Measurements from ENCODE around the gene JPT1.

Gene JPT1

GRCh38 chr17:75103601-75104554, 50.4 kb downstream of the JPT1 start:
- DNase-seq (ENCODE audit: low read depth) = no peak

GRCh38 chr17:75102385-75102821, 51.9 kb downstream of the JPT1 start:
- DNase-seq (ENCODE audit: low read depth) = no peak

DNA sequence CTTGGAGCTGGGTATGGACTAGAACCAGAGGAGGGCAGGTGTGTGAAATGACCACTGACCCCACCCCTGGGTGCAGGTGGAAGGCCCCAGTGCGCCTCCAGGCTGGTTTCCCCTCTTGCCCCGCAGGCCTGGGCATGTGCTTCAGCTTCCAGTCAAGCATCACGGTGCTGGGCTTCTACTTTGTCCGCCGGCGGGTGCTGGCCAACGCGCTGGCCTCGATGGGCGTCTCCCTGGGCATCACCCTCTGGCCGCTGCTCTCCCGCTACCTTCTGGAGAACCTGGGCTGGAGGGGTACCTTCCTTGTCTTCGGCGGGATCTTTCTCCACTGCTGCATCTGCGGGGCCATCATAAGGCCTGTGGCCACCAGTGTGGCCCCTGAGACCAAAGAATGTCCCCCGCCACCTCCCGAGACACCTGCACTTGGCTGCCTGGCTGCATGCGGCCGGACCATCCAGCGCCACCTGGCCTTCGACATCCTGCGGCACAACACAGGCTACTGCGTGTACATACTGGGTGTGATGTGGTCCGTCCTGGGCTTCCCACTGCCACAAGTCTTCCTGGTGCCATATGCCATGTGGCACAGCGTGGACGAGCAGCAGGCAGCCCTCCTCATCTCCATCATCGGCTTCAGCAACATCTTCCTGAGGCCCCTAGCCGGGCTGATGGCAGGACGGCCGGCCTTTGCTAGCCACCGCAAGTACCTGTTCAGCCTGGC, 54.3 kb downstream of the JPT1 start:
- DNase-seq (ENCODE audit: low read depth) = no peak

GRCh38 chr17:75098861-75099260, 55.5 kb downstream of the JPT1 start:
- DNase-seq (ENCODE audit: low read depth) = no peak

GRCh38 chr17:75097865-75098264, 56.4 kb downstream of the JPT1 start:
- no peak for DNase-seq (ENCODE audit: low read depth)

DNA sequence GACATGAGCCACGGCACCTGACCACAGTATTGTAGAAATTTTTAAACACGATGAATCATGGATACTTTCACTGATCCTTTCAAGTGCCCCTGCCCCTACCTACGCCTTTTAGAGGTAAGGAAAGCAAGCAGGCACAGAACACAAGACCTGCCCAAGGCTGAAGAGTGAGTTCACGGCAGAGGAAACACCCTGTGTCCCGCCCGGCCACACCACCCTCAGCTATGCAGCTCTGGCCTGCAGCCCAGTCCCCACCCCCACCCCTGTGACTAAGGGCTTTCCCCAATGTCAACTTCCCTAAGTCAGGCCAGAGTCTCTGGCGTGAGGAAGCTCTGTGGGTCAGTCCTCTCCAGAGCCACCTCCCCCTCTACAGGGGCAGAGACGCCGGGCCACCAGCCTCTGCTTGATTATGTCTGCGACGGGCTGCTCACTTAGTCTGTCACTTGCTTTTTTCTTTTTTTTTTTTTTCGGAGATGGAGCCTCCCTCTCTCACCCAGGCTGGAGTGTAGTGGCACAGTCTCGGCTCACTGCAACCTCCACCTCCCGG, 58.2 kb downstream of the JPT1 start:
- DNase-seq (ENCODE audit: low read depth) = no peak

DNA sequence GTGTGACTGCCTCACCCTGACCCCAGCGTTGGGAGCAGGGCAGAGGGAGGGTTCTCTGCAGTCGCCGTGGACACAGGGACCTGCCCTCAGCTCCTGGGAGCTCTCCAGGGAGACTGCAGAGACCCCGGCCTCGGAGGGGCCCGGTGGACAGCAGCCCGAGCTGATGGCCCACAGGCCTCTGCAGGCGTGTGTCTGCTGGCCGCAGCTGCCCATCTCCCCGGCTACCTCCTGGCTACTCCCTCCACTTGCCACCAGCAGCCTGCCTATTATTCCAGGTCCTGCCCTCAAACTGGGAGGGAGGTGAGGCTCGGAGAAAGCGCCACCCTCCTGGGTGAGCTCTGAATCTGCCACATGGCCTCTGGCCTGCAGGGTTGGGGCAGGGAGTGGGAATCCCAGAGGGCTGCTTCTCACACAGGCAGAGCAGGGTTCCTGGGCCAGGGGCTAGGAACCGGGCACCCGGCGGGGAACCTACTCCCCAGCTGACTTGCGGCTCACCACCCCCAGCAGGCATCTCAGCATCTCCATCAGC, 59.4 kb downstream of the JPT1 start:
- DNase-seq (ENCODE audit: low read depth) = no peak

GRCh38 chr17:75093548-75094158, 60.7 kb downstream of the JPT1 start:
- DNase-seq (ENCODE audit: low read depth) = no peak

DNA sequence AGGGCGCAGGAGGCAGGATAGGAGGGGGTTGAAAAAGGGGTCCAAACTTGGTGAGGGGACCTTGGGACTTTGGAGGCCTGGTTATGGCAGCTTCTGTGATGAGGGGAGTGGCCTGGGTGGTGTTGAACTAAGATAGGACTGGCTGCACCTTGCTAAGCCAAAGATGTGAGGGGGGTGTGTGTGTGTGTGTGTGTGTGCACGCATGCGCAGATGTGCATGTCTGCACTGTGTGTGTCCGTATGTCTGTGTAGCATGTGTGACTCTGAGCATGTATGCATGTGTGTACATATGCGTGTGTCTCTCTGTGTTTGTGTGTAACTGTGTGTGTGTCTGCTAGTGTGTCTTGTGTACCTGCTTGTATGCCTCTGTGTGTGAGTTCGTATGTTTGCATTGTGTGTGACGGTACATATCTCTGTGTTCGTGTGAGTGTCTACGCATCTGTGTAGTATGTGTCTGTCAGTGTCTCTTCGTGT, 62.4 kb downstream of the JPT1 start:
- no peak for DNase-seq (ENCODE audit: low read depth)

DNA sequence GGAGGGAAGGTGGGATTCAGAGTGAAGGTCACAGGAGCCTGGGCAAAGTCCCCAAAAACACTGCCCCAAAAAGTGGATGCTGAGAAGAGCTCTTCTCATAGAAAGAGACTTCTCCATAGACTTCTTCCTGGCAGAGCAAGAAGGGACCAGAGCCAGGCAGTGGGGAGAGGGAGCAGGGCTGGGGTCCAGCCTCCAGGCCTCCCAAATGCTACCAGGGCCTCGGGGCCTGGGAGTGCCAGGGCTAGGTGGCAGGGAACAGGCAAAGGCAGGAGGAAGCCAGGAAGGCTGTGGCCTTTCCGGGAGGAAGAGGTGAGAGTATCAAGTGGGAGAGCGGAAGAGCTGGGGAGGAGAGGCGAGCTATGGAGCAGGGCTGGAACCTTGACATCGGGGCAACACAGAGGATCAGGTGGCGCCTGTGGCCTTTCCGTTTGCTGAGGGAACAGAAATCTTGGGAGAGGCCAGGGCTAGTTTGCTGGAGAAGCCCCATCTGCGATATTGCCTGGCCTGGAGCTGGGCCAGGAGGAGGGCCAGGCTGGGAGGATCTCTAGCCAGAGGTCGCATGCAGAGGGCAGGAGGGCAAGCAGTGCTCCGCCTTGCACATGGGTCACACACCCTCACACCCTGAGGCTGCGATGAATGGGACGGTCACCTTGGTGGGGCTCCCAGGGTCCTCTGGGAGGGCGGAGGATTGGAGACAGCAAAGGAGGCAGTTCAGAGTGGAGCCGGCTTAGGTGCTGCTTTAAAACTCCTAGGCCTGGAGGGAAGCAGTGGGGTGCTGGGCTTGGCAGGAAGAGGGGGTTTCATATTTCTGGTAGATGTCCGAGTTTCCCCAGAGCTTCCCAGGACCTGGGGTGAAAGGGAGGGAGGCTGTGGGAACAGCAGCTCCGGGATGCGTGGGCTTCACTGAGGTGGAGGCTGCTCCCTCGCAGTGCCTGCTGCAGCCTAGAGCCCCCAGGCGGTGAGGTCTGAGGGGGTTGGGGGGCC, 63.1 kb downstream of the JPT1 start:
- DNase-seq (ENCODE audit: low read depth) = no peak

DNA sequence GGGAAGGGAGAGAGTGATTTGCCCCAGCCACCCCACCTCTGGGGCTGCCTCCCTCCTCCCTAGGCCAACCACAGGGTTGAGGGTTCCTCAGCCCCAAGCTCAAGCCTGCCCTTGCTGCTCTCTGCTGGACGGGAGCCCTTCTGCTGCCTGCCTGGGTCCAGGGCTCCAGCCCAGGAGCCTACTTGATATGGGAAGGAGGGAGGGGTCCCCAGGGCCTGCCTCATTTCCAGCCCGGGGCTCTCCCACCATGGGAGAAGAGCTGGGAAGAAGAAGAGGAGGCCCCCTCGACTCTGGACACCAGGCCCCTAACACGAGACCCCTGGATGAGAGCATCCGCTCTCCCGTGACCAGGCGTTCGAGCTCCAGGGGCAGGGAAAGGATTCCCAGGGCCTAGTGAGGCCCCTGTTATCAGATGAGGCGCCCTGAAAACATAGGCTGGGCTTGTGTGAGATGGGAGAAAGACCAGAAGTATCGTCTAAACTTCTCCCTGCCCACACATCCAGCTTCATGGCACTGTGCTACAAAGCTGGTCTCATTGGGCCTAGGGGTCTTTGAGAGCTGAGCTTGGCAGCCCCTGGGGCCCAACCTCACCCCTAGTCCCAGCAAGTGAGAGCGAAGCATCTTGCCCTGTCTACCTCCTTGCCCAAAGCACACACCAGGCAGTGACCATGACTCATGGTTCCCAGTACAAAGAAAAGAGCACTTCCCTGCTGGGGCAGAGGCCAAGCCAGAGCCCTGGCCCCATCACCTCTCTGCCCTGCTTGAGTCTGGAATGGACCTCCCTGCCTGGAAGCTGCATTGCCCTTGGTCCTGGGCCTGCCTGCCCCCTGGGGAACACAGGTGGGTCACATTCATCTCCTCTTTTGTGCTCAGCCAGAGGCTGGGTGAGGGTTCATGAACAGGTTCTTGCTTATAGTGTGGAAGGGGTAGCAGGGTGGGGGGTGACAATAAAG, 65.6 kb downstream of the JPT1 start:
- DNase-seq (ENCODE audit: low read depth) = no peak

- DNase-seq (ENCODE audit: low read depth) = no peak
Measured at GRCh38 chr17:75087558-75088453, 66.5 kb downstream of the JPT1 start, which contains the start of gene SLC16A5. Gene SLC16A5, plus strand, starts transcription at chr17:75087954. Its CDS starts 5,683 bp downstream, at chr17:75093637.

- DNase-seq (ENCODE audit: low read depth) = no peak
Measured at GRCh38 chr17:75087182-75087557, 67.1 kb downstream of the JPT1 start.

GRCh38 chr17:75086496-75087181, 67.7 kb downstream of the JPT1 start:
- no peak for DNase-seq (ENCODE audit: low read depth)
